Kidney epithelial cell (primary cell): ENCODE data around the gene GAS7. TPM values are rescaled to one million over a fixed set of nuclear protein-coding genes. Genes with fewer than 3 reads are reported as not detected.

ENCODE experiments used
- DNase-seq: peaks from one replicate; pipeline ENCODE4 v3.0.0-alpha.2; 2010; ENCODE audit warnings: low read depth
- H3K27me3 ChIP-seq: 2 replicates; pipeline ENCODE4 v1.6.0; 2011; ENCODE audit warnings: low read length; ENCODE audit not compliant: control insufficient read depth, insufficient read depth
- H3K36me3 ChIP-seq: 2 replicates; pipeline ENCODE4 v1.5.1; 2011; ENCODE audit warnings: low read length; ENCODE audit not compliant: control insufficient read depth, insufficient read depth
- H3K4me3 ChIP-seq: 2 replicates; pipeline ENCODE4 v1.5.1; 2011; ENCODE audit warnings: low read depth, mild to moderate bottlenecking, control low read depth, low read length
- CTCF ChIP-seq: IDR thresholded peaks from 2 replicates; pipeline ENCODE4 v1.5.1; 2011; ENCODE audit warnings: mild to moderate bottlenecking, moderate library complexity, low read length, control low read depth, inconsistent platforms; ENCODE audit not compliant: insufficient read depth, poor library complexity, severe bottlenecking
- total RNA-seq: library from RNA; depleted of rRNA; stranded (reverse); fragments of >200 nt; gene quantifications from 2 replicates; pipeline ENCODE4 v1.2.3, GENCODE V29; 2015

The GAS7 gene
- total RNA-seq, 1 donor from 2014 or later: 3.6 TPM

GRCh38 chr17:10193632-10194031, 4.8 kb downstream of the GAS7 start:
- Histone ChIP-seq H3K36me3 (no peaks in the 10 kb centered on the region), H3K27me3 (peaks cover 10% of the 10 kb centered on the region), H3K4me3 (no peak overlapping the region)
- TF ChIP-seq CTCF: no peak
- no peak for DNase-seq

- no peak for DNase-seq
- peaks cover 7% of the 10 kb centered on the region for H3K27me3 ChIP-seq
- no peak overlapping the region for H3K4me3 ChIP-seq
- TF ChIP-seq CTCF: no peak
- H3K36me3 ChIP-seq: no peaks in the 10 kb centered on the region
Measured at GRCh38 chr17:10192972-10193371, 5.4 kb downstream of the GAS7 start.

GRCh38 chr17:10192461-10192860, 5.9 kb downstream of the GAS7 start:
- no peak for DNase-seq
- H3K4me3 ChIP-seq: no peak overlapping the region
- TF ChIP-seq CTCF: no peak
- H3K36me3 ChIP-seq: no peaks in the 10 kb centered on the region
- peaks cover 2% of the 10 kb centered on the region for H3K27me3 ChIP-seq

DNA sequence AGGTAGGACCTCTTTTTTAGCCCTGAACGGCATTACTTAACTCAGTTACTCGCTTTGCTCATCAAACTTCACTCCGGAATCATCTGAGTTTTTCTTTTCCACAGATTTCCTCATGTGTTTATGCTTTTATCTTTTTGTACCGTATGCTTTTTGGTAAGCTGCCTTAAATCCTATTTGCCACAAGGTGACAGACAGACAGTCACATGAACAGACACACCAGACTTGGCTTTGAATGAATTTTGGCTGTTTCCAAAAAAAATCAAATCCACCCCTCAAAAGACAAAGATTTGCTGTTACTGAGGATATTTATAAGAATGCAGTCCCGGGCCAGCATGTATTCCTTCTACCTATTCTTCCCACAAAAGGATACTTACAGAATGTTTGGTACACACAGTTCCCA, 10.9 kb downstream of the GAS7 start:
- TF ChIP-seq CTCF: no peak
- no peak for DNase-seq
- Histone ChIP-seq H3K36me3 (no peaks in the 10 kb centered on the region), H3K27me3 (no peaks in the 10 kb centered on the region), H3K4me3 (no peak overlapping the region)

DNA sequence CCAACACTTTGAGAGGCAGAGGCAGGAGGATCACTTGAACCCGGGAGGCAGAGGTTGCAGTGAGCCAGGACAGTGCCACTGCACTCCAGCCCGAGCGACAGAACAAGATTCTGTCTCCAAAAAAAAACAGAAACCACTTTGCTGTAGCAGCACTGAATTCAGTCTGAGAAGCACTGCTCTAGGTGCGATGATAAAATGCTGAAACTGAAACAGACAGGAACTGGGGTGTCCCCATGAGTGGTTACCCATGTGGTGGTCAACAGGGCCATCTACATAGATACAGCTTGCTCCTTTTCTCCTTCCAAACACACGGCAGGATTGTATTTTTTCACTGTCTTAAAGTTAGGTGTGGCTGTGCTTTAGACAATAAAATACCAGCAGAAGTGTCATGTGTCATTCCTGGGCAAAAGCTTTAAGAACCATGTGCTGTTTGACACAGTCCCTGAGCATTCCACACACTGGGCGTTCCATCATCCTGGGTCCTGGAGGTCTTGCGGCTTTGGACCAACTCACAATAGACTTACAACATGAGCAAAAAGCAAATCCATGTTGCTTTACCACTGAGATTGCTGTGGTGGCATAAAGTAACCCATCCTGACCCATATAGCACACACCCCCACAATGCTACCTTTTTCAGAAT, 11.5 kb downstream of the GAS7 start:
- no peak for TF ChIP-seq CTCF
- no peak for DNase-seq
- Histone ChIP-seq H3K36me3 (no peaks in the 10 kb centered on the region), H3K4me3 (no peak overlapping the region), H3K27me3 (no peaks in the 10 kb centered on the region)
